Karpas-422 (cell line): ENCODE data around the gene EYA2. TPM values are rescaled to one million over a fixed set of nuclear protein-coding genes. Genes with fewer than 3 reads are reported as not detected.

Experiments
- DNase-seq: peaks from one replicate; pipeline ENCODE4 v3.0.0-alpha.2; 2015
- H2AFZ ChIP-seq: fragments of 200-600 bp; sonication (generic); 2 replicates; pipeline ENCODE4 v1.6.1; 2014; ENCODE audit warnings: antibody characterized with exemption, low read length, mixed read lengths
- H3K27ac ChIP-seq: fragments of 200-600 bp; sonication (generic); 2 replicates; pipeline ENCODE4 v1.5.1; 2014; ENCODE audit warnings: mild to moderate bottlenecking, low read length, moderate library complexity
- H3K27me3 ChIP-seq: fragments of 200-600 bp; sonication (generic); 2 replicates; pipeline ENCODE4 v1.6.1; 2014; ENCODE audit warnings: low read length, mixed read lengths
- H3K36me3 ChIP-seq: fragments of 200-600 bp; sonication (generic); 2 replicates; pipeline ENCODE4 v1.6.1; 2014; ENCODE audit warnings: low read length, mixed read lengths; ENCODE audit not compliant: insufficient read depth
- H3K4me1 ChIP-seq: fragments of 200-600 bp; sonication (generic); 2 replicates; pipeline ENCODE4 v1.6.1; 2014; ENCODE audit warnings: mild to moderate bottlenecking, low read length, mixed read lengths
- H3K4me2 ChIP-seq: fragments of 200-600 bp; sonication (generic); 2 replicates; pipeline ENCODE4 v1.6.1; 2014; ENCODE audit warnings: low read length, low read depth, mild to moderate bottlenecking; ENCODE audit not compliant: poor library complexity, severe bottlenecking
- H3K4me3 ChIP-seq: fragments of 200-600 bp; sonication (generic); 2 replicates; pipeline ENCODE4 v1.5.1; 2014; ENCODE audit warnings: mild to moderate bottlenecking, antibody characterized with exemption, low read length, mixed read lengths
- H3K79me2 ChIP-seq: fragments of 200-600 bp; sonication (generic); 2 replicates; pipeline ENCODE4 v1.6.1; 2014; ENCODE audit warnings: mild to moderate bottlenecking, low read length, mixed read lengths
- H3K9ac ChIP-seq: fragments of 200-600 bp; sonication (generic); 2 replicates; pipeline ENCODE4 v1.6.0; 2014; ENCODE audit warnings: low read length
- H3K9me2 ChIP-seq: fragments of 200-600 bp; sonication (generic), shearing (Covaris generic); replicated peaks from 2 replicates; pipeline ENCODE4 v1.6.0; 2014; ENCODE audit warnings: mild to moderate bottlenecking, low read length, moderate library complexity; ENCODE audit not compliant: insufficient read depth
- H3K9me3 ChIP-seq: fragments of 300-700, 200-600 bp; sonication (generic); 2 replicates; pipeline ENCODE4 v1.6.1; 2014; ENCODE audit warnings: low read length, mixed read lengths
- H4K20me1 ChIP-seq: fragments of 200-600 bp; sonication (generic); 2 replicates; pipeline ENCODE4 v1.6.1; 2014; ENCODE audit warnings: mild to moderate bottlenecking, antibody characterized with exemption, low read length, low read depth; ENCODE audit not compliant: insufficient read depth
- total RNA-seq: library from RNA; depleted of rRNA; stranded (reverse); fragments of >200 nt; shearing (Covaris generic); gene quantifications from 2 replicates; pipeline ENCODE4 v1.2.3, GENCODE V29; 2014; ENCODE audit warnings: low replicate concordance

The EYA2 gene
- total RNA-seq, 1 experiment from 2014 or later, result not detected

DNA sequence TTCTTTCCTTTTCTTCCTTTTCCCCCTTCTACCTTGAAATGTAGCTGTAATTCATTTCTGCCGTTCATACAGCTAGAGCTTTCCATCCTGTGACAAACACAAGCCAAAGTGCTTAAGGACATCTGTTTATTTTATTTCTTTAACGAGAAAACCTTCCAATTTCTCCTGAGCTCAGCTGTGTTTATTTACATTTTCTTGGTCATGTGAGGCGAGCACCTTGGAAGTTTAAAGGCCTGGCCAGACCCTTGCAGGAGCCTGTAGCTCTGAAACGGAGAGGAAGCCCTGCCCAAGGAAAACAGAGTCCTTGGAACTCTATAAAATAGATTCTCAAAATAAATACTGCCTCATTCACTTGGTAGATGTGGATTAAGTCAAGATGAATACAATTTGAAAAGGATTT, 223.1 kb downstream of the EYA2 start:
- no peaks in the 10 kb centered on the region for H3K4me1 ChIP-seq
- no peaks in the 10 kb centered on the region for H3K9me2 ChIP-seq
- H3K9me3 ChIP-seq, result no peaks in the 10 kb centered on the region
- H3K9ac ChIP-seq, result no peak overlapping the region
- H3K4me3 ChIP-seq, result no peak overlapping the region
- no peak overlapping the region for H3K4me2 ChIP-seq
- H3K27me3 ChIP-seq, result no peaks in the 10 kb centered on the region
- no peak overlapping the region for H2AFZ ChIP-seq
- no peaks in the 10 kb centered on the region for H3K36me3 ChIP-seq
- no peaks in the 10 kb centered on the region for H3K79me2 ChIP-seq
- H4K20me1 ChIP-seq, result no peaks in the 10 kb centered on the region
- no peak overlapping the region for H3K27ac ChIP-seq
- no peak for DNase-seq

DNA sequence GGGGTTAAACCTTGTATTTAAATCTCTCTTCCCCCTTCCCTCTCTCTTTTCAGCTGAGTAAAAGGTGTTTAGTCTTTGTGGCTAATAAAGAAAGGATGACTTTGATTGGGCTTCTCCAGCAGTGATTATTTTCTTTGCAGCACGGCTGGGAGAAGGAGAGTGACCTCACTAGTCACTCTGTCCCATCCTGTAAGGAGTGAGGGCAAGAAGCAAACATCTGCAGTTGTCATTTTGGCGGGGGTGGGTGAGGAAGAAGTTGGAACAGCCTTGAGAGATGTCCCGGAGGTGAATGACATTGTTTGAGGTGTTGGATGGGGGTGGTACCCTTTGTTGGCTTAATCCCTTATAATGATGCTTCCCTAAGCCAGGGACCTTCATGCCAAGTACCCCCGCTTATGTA, 223.6 kb downstream of the EYA2 start:
- H3K9ac ChIP-seq, result no peak overlapping the region
- no peaks in the 10 kb centered on the region for H3K9me2 ChIP-seq
- no peak overlapping the region for H3K27ac ChIP-seq
- H3K36me3 ChIP-seq, result no peaks in the 10 kb centered on the region
- no peaks in the 10 kb centered on the region for H3K9me3 ChIP-seq
- H3K4me1 ChIP-seq, result no peaks in the 10 kb centered on the region
- no peak overlapping the region for H2AFZ ChIP-seq
- no peaks in the 10 kb centered on the region for H4K20me1 ChIP-seq
- DNase-seq, result no peak
- no peak overlapping the region for H3K4me3 ChIP-seq
- no peaks in the 10 kb centered on the region for H3K79me2 ChIP-seq
- no peak overlapping the region for H3K4me2 ChIP-seq
- no peaks in the 10 kb centered on the region for H3K27me3 ChIP-seq

DNA sequence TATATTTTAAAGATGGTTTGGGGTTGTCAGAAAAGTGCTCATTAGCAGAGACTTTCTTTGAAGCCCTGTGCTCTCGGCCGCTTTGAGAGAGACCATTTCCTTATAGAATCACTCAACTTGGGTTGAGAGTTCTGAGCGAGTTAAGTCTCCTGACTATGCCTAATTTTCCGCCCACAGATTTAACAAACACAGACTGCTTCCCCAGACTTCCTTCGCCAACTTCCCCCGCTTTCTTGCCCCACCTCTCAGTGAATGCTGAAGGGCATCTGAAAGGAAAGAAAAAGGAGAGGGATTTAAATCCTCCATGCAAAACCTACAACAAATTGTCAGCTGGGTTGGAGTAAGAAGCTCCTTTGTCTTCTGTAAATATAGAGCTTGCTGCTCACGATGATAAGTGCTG, 224.0 kb downstream of the EYA2 start:
- H3K4me2 ChIP-seq, result no peak overlapping the region
- no peak overlapping the region for H3K4me3 ChIP-seq
- H3K79me2 ChIP-seq, result no peaks in the 10 kb centered on the region
- no peak for DNase-seq
- H2AFZ ChIP-seq, result no peak overlapping the region
- no peaks in the 10 kb centered on the region for H3K4me1 ChIP-seq
- no peaks in the 10 kb centered on the region for H3K27me3 ChIP-seq
- H3K9ac ChIP-seq, result no peak overlapping the region
- H3K27ac ChIP-seq, result no peak overlapping the region
- no peaks in the 10 kb centered on the region for H4K20me1 ChIP-seq
- H3K9me2 ChIP-seq, result no peaks in the 10 kb centered on the region
- H3K9me3 ChIP-seq, result no peaks in the 10 kb centered on the region
- no peaks in the 10 kb centered on the region for H3K36me3 ChIP-seq

DNA sequence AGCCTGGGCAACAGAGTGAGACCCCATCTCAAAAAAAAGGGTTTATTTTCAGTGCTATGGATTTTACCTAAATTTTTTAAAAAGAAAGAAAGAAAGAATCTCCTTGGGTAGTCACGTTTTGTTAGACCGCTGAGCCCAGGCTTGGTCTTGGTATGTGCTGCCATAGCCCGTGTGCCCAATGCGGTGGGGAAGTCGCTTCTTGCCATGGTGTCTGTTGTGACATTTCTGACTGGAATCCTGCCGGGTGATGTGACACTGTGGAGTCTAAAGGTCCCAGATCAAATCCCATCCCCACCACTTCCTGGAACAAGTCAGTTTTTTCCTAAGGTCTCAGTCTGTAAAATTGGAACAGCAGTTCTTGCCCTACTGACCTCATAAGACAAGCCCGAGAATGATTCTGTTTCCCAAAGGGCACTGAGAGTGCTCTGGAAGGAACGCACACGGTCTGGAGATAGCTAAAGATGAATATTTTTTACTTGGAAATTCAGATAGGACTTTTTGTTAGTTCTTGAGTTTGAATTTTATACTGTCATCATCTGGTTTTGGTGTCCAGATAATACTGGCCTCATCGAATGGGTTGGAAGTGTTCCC, 225.8 kb downstream of the EYA2 start:
- no peaks in the 10 kb centered on the region for H3K36me3 ChIP-seq
- no peak overlapping the region for H3K9ac ChIP-seq
- H3K9me2 ChIP-seq, result no peaks in the 10 kb centered on the region
- no peaks in the 10 kb centered on the region for H4K20me1 ChIP-seq
- no peak overlapping the region for H3K4me2 ChIP-seq
- H3K4me1 ChIP-seq, result no peaks in the 10 kb centered on the region
- H3K79me2 ChIP-seq, result no peaks in the 10 kb centered on the region
- H2AFZ ChIP-seq, result no peak overlapping the region
- H3K27me3 ChIP-seq, result no peaks in the 10 kb centered on the region
- no peak for DNase-seq
- H3K4me3 ChIP-seq, result no peak overlapping the region
- no peaks in the 10 kb centered on the region for H3K9me3 ChIP-seq
- H3K27ac ChIP-seq, result no peak overlapping the region

DNA sequence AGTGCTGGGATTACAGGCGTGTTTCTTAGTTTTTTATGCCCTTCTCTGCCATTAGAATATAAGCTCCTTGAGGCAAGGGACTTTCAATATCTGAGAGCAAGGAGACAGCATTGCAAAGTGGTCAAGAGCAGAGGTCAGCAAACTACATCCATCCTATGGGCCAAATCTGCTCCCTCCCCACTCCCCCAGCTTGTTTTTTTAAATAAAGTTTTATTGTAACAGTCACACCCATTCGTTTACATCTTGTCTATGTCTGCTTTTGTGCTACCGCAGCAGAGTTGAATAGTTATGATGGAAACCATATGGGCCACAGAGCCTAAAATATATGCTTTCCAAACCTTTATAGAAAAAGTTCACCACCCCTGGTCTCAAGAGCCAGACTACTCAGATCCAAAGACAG, 227.9 kb downstream of the EYA2 start:
- Histone ChIP-seq H3K4me2 (no peak overlapping the region), H3K4me1 (no peaks in the 10 kb centered on the region), H4K20me1 (no peaks in the 10 kb centered on the region), H3K27me3 (no peaks in the 10 kb centered on the region), H3K9me3 (no peaks in the 10 kb centered on the region), H3K36me3 (no peaks in the 10 kb centered on the region), H2AFZ (no peak overlapping the region), H3K27ac (no peak overlapping the region), H3K4me3 (no peak overlapping the region), H3K9ac (no peak overlapping the region), H3K79me2 (no peaks in the 10 kb centered on the region), H3K9me2 (no peaks in the 10 kb centered on the region)
- no peak for DNase-seq

DNA sequence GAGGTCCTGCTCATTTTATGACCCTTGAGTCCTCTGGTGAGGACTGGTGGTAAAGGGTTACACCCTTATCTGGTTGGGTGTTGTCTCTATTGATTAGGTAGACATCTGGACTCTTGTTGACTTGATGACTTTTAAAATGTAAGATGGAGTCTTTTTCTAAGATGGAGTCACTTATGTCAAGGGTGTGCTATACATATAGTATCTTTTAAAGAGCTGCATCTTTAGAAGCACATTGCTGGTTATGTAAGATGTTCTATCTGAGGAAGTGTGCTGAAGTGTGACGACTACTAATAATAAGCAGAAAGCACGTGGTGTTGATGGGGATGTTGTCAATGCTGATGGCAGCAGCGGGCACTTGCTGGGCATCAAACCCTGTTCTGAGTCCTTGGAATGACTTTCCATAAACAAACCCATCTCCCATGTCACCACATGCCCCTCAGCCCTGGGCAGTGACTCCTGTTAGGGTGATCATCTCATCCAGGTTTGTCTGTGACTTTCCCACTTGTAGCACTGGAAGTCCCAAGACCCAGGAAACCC, 229.6 kb downstream of the EYA2 start:
- H3K4me1 ChIP-seq, result no peaks in the 10 kb centered on the region
- no peaks in the 10 kb centered on the region for H3K79me2 ChIP-seq
- H3K4me2 ChIP-seq, result no peak overlapping the region
- no peak overlapping the region for H3K9ac ChIP-seq
- no peaks in the 10 kb centered on the region for H3K27me3 ChIP-seq
- H3K27ac ChIP-seq, result no peak overlapping the region
- H3K4me3 ChIP-seq, result no peak overlapping the region
- no peaks in the 10 kb centered on the region for H4K20me1 ChIP-seq
- no peaks in the 10 kb centered on the region for H3K9me2 ChIP-seq
- no peak for DNase-seq
- no peaks in the 10 kb centered on the region for H3K9me3 ChIP-seq
- H2AFZ ChIP-seq, result no peak overlapping the region
- no peaks in the 10 kb centered on the region for H3K36me3 ChIP-seq

DNA sequence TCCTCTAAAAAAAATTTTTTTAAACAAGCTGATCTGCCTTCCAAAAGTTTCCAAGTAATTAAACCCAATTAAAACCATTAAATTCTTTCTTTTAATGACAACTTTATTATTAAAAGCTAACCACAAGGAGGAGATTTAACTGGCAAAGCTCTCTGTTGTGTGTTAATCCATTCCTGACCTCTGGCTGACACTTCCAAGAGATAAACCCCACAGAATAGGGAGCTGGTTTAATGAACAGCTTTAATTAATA, 230.8 kb downstream of the EYA2 start:
- H3K36me3 ChIP-seq, result no peaks in the 10 kb centered on the region
- no peaks in the 10 kb centered on the region for H4K20me1 ChIP-seq
- H3K27ac ChIP-seq, result no peak overlapping the region
- H3K4me3 ChIP-seq, result no peak overlapping the region
- no peaks in the 10 kb centered on the region for H3K4me1 ChIP-seq
- H3K79me2 ChIP-seq, result no peaks in the 10 kb centered on the region
- H3K4me2 ChIP-seq, result no peak overlapping the region
- no peak overlapping the region for H2AFZ ChIP-seq
- H3K9me2 ChIP-seq, result no peaks in the 10 kb centered on the region
- H3K27me3 ChIP-seq, result no peaks in the 10 kb centered on the region
- no peak overlapping the region for H3K9ac ChIP-seq
- no peaks in the 10 kb centered on the region for H3K9me3 ChIP-seq
- DNase-seq, result no peak

DNA sequence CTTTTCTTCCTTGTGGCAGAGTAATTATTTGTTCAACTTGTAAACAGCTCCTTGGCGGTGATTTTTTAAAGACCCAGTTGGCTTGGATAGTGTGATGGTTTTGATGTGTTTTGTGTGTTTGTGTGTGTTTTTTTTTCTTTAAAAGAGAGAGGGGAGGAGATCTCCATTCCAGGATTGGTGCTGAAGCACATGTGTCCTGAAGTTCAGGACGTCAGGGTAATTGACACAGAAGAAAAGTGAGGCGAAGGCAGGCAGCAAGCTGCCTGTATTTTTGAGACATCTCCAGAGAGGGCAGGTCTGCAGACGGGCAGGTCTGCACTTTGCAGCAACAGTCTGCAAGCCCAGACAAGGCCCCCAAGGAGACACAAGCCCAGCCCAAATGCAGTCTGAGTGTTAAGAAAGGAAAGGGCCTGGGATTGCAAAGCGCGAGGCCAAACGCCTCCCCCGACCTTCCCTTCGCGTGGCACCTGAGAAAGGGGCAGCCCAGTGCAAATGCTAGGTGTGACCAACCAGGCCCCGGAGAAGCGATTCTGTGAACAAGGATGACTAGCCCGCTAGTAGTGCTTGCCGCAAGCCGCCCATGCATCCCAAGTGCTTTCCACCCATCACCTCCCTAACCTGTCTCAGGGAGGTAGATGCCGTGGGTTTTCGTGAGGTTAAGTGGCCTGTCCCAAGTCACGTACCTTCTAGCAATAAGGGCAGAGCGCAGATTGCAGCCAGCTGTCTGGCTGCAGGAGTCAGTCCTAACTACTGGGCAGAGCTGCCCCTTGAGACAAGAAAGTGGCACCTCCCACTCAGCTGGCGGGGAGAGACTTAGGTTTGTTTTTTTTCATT, 231.3 kb downstream of the EYA2 start:
- Histone ChIP-seq H3K27ac (no peak overlapping the region), H3K4me1 (no peaks in the 10 kb centered on the region), H3K36me3 (no peaks in the 10 kb centered on the region), H3K9me3 (no peaks in the 10 kb centered on the region), H4K20me1 (no peaks in the 10 kb centered on the region), H3K4me2 (no peak overlapping the region), H3K4me3 (no peak overlapping the region), H3K79me2 (no peaks in the 10 kb centered on the region), H3K9ac (no peak overlapping the region), H3K27me3 (no peaks in the 10 kb centered on the region), H3K9me2 (no peaks in the 10 kb centered on the region), H2AFZ (no peak overlapping the region)
- DNase-seq, result no peak
